ES-I3 (cell line): ENCODE results near the gene SRY.
"Not testable (repeated sequence)": the region's sequence is repeated elsewhere in the genome, so short reads cannot be mapped to it uniquely, and the experiment has no call there.

ENCODE experiments used
- H3K36me3 ChIP-seq: 2 replicates; pipeline ENCODE4 v1.6.1; 2013; ENCODE audit warnings: mild to moderate bottlenecking, low read length, control low read depth, moderate library complexity; ENCODE audit not compliant: insufficient read depth
- H3K4me1 ChIP-seq: 2 replicates; pipeline ENCODE4 v1.6.1; 2013; ENCODE audit warnings: mild to moderate bottlenecking, control low read depth, low read length; ENCODE audit not compliant: insufficient read depth
- H3K9ac ChIP-seq: 2 replicates; pipeline ENCODE4 v1.6.1; 2013; ENCODE audit warnings: low read depth, mild to moderate bottlenecking, low read length, moderate library complexity
- H3K9me3 ChIP-seq: 2 replicates; pipeline ENCODE4 v1.6.1; 2013; ENCODE audit warnings: mild to moderate bottlenecking, low read length, moderate library complexity; ENCODE audit not compliant: control insufficient read depth, insufficient read depth

The SRY gene

DNA sequence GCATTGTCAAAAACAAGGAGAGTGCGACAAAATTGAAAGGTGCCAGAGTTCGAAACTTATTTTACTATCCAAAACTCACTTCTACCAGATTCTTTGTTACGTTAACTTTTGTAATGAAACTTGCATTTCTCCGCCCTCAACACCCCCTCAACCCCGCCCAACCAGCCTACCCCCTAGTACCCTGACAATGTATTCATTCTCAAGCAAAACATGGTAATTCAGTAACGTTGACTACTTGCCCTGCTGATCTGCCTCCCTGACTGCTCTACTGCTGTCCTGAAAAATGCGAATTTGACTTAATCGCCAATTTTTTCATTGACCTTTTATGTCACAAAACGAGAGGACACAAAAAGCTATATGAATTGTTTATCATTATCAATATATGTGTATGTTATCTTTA is at the start of gene SRY:
TSS of gene SRY (minus strand) at position 83 of the 400 bp plus-strand sequence. CDS start at position 4, 79 bp downstream.
- Histone ChIP-seq H3K4me1 (no peaks in the 10 kb centered on the region), H3K9ac (no peak within 1 kb of the TSS), H3K36me3 (no peaks in the 10 kb centered on the region), H3K9me3 (no peaks in the 10 kb centered on the region)

DNA sequence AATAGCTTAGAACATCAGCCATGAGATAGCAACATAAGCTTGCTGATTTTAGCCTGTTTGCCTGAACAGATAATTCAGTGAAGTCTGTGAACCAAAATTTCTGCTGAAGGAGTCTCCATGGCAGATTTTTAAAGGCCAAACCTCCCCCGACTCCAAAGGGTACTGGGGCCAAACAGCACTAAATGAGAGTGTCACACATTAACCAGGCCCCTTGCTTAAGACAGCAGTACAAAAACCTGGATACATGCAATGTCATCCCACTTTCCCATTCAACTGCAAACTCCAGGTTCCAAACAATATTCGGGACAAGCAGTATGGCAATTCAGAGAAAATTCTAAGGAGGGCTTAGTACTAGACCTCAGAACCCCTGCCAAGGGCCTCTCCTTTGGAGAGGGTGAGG is 49.6 kb upstream of the SRY start:
- Histone ChIP-seq H3K9ac (no peak overlapping the region), H3K4me1 (no peaks in the 10 kb centered on the region)

DNA sequence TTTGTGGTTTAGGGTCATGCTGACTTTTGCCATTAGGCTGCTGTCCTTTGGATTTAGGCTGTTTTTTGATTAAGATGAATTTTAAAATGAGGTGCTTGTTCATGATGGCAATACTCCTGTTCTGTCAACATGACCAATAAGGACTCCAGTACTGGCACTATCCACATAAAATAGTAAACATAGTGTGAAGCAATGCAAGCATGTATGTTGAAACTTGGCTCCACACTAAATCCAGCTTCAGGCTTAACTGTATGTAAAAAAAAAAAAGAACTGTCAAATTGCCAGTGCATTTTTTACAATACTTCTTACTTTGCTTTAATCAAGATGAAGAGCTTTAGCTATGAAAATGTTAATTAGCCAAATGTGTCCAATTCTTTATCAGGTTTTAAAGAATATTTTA is 47.7 kb upstream of the SRY start:
- no peaks in the 10 kb centered on the region for H3K36me3 ChIP-seq
- no peaks in the 10 kb centered on the region for H3K9me3 ChIP-seq
- H3K4me1 ChIP-seq, result no peaks in the 10 kb centered on the region
- H3K9ac ChIP-seq, result no peak overlapping the region

More for the DNA sequence above, 49.6 kb upstream of the SRY start:
- Histone ChIP-seq H3K9me3 (no peaks in the 10 kb centered on the region), H3K36me3 (no peaks in the 10 kb centered on the region)

DNA sequence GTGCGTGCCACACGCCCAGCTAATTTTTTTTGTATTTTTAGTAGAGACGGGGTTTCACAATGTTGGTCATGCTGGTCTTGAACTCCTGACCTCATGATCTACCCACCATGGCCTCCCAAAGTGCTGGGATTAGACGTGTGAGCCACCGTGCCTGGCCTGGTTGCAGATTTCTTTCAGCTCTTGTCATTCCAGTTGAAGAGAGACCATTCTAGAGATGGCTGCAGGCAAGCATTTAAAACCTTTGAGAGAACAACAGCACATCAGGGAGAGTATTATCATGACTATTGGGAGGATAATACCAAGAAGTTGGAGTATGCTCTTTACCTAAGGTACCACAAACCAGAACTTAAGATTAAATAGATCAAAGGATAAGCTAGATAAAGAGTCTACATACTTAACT is 41.0 kb upstream of the SRY start:
- Histone ChIP-seq H3K36me3 (no peaks in the 10 kb centered on the region), H3K4me1 (no peaks in the 10 kb centered on the region), H3K9me3 (no peaks in the 10 kb centered on the region), H3K9ac (no peak overlapping the region)

DNA sequence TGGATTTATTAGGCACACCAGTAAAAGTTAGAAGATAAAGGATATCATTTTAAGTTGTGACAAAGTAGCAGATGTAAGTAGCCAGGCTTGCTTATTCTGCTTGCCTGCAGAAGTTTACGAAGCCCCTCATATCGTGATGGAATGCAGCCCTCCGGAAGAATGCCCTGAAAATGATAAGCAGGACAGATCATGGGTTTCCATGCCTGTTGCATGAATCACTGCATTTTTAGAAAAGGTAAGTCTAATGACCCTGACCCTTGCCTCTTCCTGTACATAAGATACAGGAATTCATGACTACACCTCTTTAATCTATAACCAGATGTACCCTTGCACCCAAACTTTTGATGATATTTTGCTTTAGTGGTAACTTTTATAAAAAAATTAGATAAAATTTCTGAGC is 37.0 kb upstream of the SRY start:
- no peaks in the 10 kb centered on the region for H3K9me3 ChIP-seq
- H3K4me1 ChIP-seq, result no peaks in the 10 kb centered on the region
- H3K9ac ChIP-seq, result no peak overlapping the region
- no peaks in the 10 kb centered on the region for H3K36me3 ChIP-seq

DNA sequence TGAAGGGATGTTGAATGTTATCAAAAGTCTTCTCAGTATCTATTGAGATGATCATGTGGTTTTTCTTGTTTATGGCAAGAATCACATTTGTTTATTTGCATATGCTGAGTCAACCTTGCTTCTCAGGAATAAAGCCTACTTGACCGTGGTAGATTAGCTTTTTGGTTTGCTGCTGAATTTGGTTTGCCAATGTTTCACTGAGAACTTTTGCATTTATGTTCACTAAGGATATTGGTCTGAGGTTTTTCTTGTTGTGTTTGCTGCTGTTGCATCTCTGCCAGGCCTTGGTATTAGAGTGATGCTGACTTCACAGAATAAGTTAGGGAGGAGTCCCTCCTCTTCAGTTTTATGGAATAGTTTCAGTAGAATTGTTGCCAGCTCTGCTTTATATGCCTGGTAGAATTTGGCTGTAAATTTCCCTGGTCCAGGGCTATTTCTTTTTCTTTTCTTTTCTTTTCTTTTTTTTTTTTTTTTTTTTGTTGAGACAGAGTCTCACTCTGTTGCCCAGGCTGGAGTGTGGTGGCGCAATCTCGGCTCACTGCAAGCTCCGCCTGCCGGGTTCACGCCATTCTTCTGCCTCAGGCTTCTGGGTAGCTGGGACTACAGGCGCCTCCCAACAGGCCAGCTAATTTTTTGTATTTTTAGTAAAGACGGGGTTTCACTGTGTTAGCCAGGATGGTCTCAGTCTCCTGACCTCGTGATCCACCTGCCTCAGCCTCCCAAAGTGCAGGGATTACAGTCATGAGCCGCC is 29.8 kb upstream of the SRY start:
- H3K9ac ChIP-seq, H3K4me1 ChIP-seq, H3K36me3 ChIP-seq: not testable (repeated sequence)

DNA sequence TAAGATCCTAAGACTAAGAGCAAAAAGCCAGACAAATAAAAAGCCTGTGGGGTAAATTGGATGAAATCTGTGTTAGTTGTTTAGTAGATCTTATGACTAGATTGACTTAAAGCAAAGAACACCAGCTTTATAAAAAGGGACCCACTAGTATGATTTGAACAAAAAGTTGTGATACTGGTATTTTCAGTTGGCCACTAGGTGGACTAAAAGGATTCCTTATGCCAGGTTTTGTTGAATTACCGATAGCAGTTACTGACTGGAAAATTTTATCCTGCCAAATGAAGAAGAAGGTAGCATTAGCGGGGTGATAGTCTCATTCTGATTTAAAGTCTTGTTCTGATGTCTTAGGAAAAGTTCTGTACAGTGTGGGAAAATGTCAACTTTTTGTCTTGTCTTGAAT is 12.8 kb upstream of the SRY start:
- Histone ChIP-seq H3K36me3 (no peaks in the 10 kb centered on the region), H3K9me3 (no peaks in the 10 kb centered on the region), H3K4me1 (no peaks in the 10 kb centered on the region), H3K9ac (no peak overlapping the region)

More for the DNA sequence above, 29.8 kb upstream of the SRY start:
- not testable (repeated sequence) for H3K9me3 ChIP-seq

DNA sequence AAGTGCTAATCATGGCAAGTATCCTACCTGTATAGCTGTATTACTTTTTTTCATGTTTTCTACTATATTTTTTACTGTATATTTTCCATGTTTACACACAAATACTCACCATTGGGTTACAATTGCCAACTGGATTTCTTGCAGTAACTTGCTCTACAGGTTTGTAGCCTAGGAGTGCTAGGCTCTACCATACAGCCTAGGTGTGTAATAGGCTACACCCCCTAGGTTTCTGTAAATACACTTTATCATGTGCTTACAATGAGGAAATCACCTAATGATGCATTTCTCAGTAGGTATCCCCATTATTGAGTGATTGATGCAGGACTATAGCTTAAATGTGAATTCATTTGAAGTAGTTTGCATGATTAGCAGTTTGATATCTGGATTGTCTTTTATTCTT is 10.5 kb upstream of the SRY start:
- Histone ChIP-seq H3K36me3 (no peaks in the 10 kb centered on the region), H3K4me1 (no peaks in the 10 kb centered on the region), H3K9me3 (no peaks in the 10 kb centered on the region), H3K9ac (no peak overlapping the region)

DNA sequence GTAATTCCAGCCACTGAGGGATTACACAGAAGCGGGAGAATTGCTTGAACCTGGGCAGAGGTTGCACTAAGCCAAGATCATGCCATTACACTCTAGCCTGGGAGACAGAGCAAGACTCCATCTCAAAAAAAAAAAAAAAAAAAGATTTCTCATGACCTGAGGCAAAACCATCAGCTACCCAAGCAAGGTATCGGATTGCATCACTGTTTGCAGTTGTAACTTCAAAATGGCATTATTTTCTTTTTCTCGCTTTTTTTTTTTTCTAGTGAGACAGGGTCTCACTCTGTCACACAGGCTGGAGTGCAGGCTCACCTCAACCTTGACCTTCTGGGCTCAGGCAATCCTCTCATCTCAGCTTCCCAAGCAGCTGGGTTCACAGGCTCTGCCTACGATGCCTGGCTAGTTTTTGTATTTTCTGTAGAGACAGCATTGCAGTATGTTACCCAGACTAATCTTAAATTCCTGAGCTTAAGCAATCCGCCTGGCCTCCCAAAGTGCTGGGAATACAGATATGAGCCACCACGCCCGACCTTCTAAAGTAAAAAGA is 9.6 kb upstream of the SRY start:
- Histone ChIP-seq H3K9ac (no peak overlapping the region), H3K4me1 (no peaks in the 10 kb centered on the region), H3K9me3 (no peaks in the 10 kb centered on the region), H3K36me3 (no peaks in the 10 kb centered on the region)

DNA sequence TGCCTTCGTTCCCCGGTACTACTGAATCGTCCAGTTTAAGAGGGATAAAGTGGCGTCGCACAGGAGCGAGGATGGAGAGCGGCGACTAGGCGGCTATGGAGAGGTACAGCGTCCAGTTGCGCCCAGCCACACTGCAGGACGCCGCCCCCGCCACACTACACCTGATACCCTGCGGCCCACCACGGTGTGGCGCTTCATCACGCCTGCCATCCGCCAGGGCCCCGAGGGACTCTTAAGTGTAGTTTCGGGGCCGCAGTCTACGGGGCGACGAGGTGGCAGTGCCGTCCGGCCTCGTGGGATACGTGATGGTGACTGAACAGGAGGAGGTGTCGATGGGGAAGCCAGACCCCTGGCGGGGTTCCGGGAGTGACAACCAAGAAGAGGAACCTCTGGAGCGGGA is 2.3 kb upstream of the SRY start:
- Histone ChIP-seq H3K4me1 (no peaks in the 10 kb centered on the region), H3K9ac (no peak overlapping the region), H3K9me3 (no peaks in the 10 kb centered on the region), H3K36me3 (no peaks in the 10 kb centered on the region)

DNA sequence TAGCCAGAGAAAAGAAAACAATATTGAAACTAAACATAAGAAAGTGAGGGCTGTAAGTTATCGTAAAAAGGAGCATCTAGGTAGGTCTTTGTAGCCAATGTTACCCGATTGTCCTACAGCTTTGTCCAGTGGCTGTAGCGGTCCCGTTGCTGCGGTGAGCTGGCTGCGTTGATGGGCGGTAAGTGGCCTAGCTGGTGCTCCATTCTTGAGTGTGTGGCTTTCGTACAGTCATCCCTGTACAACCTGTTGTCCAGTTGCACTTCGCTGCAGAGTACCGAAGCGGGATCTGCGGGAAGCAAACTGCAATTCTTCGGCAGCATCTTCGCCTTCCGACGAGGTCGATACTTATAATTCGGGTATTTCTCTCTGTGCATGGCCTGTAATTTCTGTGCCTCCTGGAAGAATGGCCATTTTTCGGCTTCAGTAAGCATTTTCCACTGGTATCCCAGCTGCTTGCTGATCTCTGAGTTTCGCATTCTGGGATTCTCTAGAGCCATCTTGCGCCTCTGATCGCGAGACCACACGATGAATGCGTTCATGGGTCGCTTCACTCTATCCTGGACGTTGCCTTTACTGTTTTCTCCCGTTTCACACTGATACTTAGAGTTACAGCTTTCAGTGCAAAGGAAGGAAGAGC is 488 bp downstream of the SRY start:
- Histone ChIP-seq H3K9ac (no peak overlapping the region), H3K4me1 (no peaks in the 10 kb centered on the region), H3K9me3 (no peaks in the 10 kb centered on the region), H3K36me3 (no peaks in the 10 kb centered on the region)
